IPS DF 4.7 (cell line): ENCODE measurements around the gene HDAC10.

Experiments used
- DNase-seq: peaks from one replicate; pipeline ENCODE4 v3.0.0-alpha.2; 2013; ENCODE audit warnings: low spot score; ENCODE audit errors: extremely low read depth

Gene HDAC10

DNA sequence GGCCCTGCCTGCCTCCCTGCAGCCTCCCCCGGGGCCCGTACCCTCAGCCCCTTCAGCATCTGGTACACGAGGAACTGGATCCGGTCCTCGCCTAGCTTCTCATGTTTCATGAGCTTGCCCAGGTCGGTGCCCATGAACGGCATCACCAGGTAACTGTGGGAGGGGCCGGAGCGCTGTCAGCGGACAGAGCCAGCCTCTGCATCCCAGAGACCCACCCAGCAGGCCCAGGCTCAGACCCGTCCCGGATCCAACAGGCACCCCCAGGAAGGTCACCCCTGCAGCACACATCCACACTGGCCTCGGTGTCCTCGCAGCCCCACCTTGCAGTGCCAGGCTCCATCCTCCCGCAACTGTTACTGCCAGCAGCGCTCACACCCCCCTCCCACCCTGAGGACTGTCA, 6.0 kb upstream of the HDAC10 start:
- no peak for DNase-seq

DNA sequence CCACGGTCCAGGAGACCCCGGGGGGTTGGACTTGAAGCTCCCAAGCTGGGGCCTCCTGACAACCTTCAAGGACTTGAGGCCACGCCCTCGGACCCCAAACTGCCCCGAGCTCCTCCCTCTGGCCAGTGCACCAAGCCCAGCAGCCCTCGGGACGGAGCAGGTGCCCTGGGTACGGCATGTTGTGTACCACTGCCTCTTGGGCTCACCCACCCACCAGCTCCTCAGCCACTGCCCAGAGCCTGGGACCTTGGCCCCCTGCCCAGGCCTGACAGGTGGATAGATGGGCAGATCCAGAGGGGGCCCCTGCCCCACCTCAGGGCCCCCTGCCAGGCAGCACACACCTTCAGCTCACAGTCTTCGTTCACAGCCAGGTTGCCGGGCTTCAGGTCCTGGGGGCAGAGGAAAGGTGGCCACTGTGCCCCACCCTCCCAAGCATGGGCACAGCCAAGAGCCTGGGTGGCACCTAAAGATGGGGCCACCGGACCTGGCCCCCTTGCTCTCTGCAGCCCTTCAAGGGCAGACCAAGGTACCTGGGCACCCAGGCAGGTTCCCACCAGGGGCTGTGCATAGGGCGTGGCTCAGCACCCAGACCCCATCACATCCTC, 5.3 kb upstream of the HDAC10 start:
- DNase-seq = no peak

DNA sequence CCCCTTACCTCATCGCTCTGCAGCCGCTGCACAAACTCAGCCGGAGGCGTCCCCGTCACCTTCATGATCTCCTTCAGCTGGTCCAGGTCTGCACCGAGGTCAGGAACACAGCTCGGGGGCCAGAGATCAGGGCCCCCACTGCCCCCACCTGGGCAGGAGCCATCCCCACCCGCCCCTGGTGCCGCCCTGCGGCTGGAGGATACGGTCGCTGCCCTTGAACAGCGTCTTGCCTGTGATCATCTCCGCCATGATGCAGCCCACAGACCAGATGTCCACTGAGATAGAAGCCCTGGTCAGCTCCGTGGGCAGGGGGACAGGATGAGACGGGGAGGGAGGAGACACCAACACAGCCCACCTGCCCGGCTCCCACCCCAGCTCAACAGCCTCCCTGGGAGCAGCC, 4.5 kb upstream of the HDAC10 start:
- no peak for DNase-seq

DNA sequence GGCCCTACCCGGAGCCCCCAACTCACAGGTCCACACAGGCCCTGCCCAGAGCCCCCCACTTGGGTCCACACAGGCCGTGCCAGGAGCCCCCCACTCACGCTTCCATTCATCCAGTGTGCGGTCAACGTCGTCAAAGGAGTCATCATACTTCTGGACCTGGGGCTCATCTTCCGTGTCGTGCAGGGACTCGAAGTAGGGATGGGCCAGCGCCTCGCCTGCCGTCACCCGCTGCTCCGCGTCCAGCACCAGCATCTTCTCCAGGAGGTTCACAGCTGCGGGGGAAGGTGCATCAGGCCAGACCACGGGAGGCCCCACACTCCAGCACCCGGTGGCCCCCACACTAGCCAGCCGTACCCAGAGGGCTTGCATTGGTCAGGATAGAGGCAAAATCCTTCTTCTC, 4.0 kb upstream of the HDAC10 start:
- DNase-seq = no peak

DNA sequence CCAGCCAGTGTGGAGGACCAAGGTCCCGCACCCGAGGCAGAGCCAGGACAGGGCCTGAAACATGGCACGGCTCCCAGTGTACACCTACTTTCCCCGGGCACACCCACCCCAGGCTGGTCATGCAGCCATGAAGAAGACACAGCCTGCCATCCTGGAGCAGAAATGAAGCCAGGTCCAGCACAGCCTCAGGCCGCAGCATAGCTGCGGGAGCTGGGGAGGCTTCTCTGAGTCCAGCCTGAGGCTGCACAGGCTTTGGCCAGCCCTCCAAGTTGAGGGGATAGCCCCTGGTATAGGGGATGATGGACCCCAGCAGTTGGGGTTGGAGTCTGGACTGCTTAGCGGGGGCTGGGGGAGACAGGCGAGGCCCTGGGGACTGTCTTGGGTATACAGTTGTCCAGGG, 2.9 kb upstream of the HDAC10 start:
- DNase-seq = no peak

DNA sequence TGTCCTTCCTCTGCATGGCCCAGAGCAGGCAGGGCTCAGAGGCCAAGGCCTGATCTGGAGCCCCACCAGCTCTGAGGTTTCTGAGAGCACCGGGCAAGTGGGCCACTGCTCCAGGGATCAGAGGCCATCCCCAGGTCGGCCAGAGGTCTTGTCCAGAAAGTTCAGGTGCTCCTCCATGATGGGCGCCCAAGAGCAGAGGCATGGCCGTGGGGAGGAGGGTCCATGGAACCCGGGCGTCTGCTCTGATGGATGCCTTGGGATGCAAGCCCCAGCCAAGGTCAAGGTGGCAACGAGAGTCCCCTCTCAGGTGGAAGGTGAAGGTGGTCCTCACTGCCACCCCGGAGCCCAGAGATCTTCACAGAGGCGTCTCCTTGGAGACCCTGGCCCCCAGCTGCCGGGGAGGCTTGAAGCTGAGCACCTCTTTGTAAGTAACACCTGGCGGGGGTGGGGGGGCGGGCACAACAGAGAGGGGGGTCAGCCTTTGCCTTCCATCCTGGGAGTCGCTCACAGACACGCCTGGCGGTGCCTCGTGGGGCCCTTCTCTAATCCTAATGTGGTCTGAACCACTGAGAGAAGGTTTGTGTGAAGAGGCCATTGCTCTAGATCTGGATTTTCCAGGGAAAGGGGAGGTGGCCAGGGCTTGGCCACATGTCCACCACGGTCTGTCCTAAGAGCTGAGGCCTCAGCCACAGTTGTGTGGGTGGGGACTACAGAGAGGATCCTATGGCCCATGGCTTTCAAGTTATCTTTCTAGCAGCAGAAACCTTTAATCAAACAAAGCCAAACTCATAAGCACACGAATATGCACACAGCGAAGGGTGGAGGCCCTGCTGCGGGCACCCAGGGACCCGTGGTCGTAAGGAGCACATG, 2.2 kb upstream of the HDAC10 start:
- DNase-seq = no peak

DNA sequence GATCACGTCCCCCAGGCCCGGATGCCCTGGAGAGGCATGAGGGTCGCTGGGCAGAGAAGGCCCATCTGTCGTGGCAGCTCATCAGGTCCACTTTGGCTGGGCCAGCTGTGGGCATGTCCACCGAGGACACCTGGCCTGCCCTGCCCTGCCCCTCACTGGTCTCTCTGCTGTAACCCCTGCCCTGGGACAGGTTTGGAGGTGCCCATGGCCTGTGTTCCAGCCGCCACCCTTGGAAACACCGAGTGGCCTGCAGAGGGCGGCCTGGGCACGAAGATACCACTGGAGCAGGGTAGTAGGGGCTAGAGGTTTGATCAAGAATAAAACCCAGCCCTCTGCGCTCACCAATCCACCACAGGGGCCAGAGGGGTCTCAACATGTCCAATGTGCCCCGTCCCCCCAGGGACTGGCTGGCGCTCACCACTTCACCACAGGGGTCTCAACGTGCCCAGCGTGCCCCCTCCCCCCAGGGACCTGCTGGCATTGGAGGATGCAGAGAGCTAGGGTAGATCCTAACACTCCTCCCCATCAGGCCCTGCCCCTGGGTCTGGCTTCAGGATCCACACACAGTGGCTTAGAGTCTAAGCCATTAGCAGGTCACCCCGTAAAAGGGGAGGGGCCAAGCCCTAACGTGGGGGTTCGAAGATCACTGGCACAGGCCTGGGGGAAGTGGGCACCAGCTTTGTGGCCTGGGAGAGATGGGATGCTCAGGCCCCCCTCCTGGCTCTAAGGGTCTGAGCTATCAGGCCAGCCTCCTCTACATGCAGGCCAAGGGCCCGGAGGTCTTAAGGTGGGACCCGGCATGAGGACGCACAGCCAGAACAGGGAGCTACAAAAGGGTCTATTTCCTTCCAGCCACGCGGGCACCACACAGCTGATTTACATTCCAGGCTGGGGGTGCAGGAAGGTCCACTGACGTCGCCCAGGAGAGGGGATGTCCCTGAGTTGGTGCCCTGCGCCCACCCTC, 1.3 kb upstream of the HDAC10 start:
- DNase-seq = no peak

DNA sequence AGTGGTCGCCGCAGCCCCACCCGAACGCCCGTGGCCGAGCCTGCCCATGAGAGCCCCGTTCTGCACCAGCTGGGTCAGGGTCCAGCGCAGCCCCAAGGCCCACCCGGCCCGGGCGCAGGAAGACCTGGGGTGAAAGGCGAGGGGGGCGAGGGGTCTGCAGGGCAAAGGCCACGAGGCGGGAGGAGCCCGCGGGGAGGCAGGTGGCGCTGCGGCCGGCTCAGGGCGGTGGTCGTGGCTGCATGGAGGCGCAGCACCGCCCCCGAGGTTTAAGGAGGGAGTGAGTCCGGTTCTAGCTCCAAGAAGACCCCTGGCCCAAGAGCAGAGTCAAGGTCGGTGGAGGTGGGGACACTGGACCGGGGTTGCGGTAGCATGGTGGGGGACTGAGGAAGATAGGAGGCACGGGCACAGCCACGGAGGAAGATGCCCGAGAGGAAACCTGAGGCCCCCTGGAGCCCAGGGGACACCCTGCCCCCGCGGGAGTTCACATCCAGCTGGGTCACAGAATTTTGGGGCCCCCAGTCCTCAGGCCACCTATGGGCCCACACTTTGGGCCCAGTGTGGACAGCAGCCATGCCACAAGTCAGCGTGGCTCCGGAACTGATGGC, 514 bp upstream of the HDAC10 start:
- no peak for DNase-seq

DNA sequence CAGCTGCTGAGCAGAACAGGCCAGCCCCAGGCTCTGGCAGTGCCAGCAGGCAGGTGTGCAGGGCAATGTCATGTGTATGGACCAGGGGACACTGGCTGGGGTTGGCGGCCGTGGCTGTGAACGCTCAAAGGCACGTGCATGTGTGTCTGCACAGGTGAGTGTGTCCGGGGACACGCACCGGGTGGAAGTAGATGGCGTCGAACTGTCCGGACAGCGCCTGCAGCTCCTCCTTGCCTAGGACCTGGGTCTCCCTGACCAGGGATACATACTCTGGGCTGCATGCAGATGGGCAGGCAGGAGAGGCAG, 863 bp downstream of the HDAC10 start:
- no peak for DNase-seq

DNA sequence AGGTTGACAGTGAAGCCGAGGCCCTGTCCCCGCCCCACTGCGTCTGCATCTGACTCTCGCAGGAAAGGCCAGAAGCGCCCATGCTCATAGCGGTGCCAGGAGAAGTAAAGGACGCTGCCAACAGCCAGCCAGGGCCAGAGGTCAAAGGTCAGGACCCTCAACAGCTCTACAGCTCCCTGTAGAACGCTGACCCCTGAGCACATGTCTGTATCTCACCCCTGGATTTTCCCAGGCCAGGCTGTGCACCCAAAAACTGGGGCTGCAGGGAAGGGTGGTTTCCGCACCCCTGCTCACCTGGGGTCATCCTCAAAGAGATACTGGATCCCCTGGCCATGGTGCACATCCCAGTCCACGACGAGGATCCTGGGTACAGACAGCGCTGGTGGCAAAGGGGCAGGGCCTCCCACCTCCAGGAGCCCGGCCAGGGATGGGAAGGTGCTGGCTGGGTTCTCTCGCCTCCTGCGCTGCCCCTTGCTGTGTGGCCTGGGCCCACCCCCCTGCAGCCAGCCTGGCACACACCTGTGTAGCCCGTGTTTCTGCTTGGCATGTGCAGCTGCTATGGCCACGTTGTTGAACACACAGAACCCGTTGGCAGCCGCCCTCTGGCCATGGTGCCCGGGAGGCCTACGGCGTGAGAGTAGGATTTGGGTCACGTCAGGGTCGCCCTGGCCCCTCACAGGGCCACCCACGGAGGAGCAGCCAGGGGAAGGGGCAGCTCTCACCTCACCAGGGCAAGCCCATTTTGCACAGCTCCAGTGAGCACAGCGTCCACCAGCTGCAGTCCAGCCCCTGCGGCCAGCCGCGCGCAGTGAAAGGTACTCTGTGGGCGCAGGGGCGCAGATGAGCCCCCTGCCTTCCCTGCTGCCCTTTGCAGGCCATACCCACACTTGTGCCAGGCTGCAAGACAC, 1.5 kb downstream of the HDAC10 start:
- DNase-seq = no peak

DNA sequence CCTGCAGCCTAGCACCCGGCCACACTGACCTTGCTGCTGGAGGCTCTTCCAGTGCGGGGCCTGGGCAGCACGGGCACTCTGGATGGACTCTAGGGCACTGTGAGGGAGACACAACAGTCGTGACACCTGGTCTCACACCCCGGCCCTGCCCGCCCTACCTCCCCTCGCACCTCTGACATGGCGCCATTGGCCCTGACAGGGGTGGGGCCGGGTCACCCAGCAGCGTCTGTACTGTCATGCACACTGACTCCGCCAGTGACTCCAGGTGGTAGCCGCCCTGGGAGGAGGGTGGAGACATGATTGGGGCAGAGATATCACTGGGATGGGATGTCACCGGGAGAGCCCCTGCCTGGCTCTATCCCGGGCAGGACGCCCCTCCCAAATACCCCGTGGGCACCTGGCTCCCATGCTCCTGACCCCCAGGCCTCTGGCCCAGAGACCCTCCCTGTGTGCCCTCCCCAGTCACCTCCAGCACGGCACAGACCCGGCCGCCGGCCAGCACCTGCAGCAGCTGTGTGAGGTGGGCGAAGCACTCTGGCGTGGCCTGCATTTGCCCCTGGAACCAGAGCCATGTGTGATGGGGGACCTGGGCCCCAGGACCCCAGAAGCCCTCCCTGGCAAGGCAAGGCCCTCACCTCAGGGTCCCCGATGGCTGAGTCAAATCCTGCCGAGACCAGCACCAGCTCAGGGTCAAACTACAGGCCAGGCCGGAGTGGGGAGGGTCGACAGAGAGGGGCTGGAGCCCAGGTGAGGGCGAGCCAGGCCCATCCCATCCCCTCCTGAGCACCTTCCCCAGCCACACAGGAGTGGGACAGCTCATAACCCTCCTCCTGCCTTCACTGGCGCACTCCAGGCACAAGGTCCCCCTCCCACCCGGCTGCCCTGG, 2.6 kb downstream of the HDAC10 start:
- no peak for DNase-seq

DNA sequence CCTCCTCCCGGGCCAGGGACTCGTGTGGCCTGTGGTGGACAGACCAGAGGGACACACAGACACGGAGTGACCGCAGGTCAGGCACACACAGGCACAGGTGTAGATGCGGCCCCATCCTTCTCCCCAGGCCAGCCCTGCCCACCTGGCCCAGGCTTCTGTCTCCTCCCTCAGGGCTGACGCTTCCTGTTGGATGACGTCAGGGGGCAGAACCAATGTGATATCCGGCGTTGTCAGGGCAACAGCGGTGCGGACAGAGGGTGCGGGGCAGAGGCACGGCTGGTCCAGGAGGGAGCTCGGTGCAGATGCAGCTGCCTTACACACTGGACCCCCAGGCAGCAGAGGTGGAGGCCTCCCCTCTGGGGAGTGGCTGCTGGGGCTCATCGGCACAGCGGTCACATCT, 3.3 kb downstream of the HDAC10 start:
- no peak for DNase-seq

DNA sequence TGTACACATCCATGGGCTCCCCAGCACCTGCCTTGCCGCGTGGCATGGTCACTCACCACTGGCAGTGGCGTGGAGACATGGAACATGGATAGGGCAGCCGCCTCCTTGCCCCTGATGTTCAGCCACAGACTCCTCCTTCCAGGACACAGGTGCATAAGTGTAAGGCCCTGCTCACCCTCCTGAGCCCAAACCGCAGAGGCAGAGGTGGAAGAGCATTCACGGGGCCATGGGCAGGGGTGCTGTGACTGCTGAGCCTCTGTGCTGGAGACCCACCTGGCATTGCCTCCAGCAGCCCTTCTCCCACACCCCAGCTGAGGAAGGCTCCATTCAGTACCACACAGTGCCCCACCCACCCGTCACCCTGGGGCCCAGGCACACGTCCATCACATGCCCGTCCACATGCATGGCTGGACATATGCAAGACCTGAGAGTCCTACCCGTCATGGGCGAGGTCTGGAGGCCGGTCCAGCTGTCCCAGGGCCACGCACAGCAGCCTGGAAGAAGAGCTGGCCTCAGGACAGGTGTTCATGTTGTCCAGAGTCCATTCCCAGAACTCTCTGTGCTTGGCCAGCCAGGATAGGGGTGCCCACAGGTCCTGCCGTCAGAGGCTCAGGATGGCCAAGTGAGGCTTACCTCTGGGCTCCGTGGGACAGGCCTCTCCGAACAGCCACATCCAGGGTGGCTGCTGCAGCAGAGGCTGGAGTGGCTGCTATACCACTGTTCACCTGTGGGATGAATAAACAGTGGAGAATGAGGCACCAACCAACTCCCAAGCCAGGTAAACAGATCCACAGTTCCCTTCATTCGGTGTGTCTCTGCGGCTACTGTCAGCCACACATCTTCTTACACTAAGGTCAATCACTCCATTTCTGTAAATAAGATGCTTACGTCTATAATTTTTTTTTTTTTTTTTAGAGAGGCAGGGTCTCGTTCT, 4.6 kb downstream of the HDAC10 start:
- no peak for DNase-seq

DNA sequence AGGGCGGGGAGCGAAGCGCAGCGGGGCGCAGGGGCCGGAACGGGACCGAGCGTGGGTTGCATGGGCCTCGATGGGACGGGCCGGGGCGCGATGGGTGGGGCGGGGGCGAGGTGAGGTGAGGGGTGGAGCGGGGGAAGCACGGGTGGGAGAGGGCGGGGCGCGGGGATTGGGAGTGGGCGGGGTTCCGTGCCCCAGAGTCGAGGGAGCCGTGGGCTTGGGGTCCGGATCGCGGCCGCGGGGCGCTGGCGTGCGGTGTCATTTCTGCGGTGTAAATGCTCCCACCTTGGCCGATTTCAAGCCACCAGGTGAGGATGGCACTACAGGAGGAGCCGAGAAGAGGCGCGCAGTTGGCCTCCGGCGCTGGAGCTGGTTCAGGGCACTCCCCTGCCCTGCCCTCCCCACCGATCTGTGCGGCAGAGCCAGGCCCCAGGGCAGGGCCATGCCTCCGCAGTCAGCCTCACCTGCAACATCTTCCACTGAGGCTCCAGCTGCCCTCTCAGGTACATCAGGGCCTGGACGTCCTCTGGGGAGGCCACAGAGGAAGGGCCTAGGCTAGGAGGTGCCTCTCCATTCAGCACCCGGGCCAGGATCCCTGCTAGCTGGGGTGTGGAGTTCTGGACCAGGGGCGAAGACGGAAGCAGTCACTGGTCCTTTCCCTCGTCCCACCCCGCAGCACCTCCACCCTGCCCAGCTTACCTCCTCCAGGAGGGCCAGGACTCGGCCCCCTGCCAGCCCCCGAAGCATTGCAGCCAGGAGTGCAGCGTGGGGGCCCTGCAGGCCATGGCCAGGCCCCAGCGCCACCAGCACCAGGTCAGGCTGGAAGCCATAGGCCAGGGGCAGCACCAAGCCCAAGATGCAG, 5.6 kb downstream of the HDAC10 start:
- DNase-seq = no peak

DNA sequence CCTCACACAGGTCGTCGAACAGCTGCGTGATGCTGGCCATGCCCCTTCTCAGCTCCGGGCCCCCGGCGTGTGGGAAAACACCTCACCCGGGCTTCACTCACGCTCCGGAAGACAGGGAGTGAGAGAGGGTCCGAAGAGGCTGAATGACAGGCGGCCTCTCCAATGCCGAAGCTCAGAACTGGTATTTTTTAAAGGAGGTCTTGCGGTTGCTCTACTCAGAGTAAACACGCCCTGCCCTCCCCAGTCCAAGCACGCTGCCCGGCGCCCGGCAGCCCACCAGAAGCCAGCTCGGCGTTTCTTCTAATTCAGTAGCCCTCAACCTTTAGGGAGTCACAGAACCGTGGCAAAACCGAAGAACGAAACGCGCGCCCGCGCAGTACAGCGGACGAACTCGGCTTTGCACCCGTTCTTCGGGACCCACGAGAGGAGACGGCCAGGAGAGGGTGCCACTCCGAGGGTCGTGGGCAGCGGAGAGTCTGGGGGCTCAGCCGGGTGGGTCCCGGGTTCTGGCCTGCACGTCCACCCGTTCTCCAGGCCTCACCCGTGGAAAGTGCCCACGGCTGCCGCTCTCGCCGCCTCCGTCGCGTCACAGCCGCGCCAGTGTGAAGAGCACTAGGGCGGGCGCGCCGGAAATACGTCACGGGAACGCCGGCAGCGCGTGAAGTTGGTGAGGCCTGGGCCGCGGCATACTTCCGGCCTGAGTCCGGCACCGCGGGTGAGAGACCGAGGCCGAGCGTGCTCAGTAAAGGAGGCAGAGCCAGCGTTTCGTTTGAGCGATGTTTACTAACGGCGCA, 6.4 kb downstream of the HDAC10 start, which contains the start of gene TUBGCP6:
TSS of gene TUBGCP6 (minus strand) at position 604 of the 794 bp plus-strand sequence. CDS start at position 40, 564 bp downstream.
- no peak for DNase-seq

DNA sequence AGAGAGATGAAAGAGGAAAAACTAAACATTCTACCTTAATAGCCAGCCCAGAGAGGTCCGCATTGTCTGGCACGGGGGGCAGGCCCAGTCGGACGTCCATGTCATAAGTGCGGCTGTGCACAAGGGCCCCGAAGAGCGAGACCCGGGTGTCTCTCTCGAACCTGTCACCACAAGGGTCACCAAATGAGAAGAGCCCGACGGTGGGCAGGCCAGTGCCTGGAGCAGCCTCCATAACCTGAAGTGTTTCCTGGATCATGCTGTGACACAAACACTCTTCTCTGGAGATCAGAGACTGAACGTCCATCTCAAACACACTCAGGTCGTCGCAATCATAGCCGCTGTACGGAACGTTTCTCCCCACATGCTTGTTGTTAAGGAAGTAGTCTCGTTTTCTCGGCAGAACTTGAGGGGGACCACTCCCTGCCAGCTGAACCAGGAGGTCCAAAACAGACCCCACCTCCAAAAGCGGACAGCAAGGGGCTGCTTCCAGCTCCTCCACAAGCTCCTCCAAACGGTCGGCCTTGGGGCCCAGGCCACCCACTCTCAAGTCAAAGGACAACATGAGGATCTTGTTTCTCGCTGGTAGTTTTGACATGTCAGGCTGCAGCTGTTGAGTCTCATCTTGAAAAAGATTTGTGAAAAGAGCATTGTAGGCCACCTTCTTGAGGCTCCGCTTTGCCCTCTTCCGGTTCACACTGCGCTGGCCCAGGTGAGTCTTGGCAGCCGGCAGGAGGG, 7.2 kb downstream of the HDAC10 start:
- no peak for DNase-seq
